ENCODE results near the gene LCE3A. TPM values are rescaled to one million over a fixed set of nuclear protein-coding genes. Genes with fewer than 3 reads are reported as not detected.

Gene LCE3A
- total RNA-seq, 1 donor, result not detected

DNA sequence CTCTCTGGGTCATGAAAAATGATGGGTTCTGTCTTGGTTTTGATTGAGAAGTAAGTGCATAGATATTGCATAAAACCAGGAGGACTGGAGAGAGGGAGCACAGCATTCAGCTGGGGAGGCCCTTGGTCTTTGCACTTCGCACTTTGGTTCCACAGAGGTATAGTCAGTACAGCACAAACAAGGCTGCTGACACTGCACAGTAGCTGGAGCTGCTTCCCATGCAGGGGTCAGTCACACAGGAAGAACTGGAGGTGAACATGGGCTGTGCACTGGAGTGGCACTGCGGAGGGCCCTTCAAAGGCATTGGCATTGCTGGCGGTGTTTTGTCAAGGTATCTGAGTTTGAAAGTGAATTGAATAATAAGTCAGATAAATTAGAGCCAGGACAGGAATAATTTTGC lies 35.7 kb upstream of the LCE3A start:
- no peaks in the 10 kb centered on the region for H3K27me3 ChIP-seq (ENCODE audit: insufficient read depth, low read length)
- no peaks in the 10 kb centered on the region for H3K36me3 ChIP-seq (ENCODE audit: insufficient read depth, low read length)
- no peak overlapping the region for H3K4me2 ChIP-seq (ENCODE audit: insufficient read depth, low read length)
- no peaks in the 10 kb centered on the region for H3K79me2 ChIP-seq (ENCODE audit: insufficient read depth, low read length)
- H3K9me3 ChIP-seq (ENCODE audit: low read depth, low read length), result no peaks in the 10 kb centered on the region
- no peaks in the 10 kb centered on the region for H4K20me1 ChIP-seq (ENCODE audit: insufficient read depth, low read length)
- no peaks in the 10 kb centered on the region for H3K4me1 ChIP-seq (ENCODE audit: insufficient read depth, low read length)
- no peak overlapping the region for H2AFZ ChIP-seq (ENCODE audit: low read length)
- no peak overlapping the region for H3K27ac ChIP-seq (ENCODE audit: low read depth, low read length)
- no peak for DNase-seq (ENCODE audit: insufficient read length, low spot score, missing footprints)
- TF ChIP-seq, protein P1, sequence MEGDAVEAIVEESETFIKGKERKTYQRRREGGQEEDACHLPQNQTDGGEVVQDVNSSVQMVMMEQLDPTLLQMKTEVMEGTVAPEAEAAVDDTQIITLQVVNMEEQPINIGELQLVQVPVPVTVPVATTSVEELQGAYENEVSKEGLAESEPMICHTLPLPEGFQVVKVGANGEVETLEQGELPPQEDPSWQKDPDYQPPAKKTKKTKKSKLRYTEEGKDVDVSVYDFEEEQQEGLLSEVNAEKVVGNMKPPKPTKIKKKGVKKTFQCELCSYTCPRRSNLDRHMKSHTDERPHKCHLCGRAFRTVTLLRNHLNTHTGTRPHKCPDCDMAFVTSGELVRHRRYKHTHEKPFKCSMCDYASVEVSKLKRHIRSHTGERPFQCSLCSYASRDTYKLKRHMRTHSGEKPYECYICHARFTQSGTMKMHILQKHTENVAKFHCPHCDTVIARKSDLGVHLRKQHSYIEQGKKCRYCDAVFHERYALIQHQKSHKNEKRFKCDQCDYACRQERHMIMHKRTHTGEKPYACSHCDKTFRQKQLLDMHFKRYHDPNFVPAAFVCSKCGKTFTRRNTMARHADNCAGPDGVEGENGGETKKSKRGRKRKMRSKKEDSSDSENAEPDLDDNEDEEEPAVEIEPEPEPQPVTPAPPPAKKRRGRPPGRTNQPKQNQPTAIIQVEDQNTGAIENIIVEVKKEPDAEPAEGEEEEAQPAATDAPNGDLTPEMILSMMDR (IDR thresholded peaks at IDR 0.05; ENCODE audit: extremely low read depth, low read depth, low read length), result no peak
- H3K4me3 ChIP-seq (ENCODE audit: insufficient read depth, low read length), result no peak overlapping the region

DNA sequence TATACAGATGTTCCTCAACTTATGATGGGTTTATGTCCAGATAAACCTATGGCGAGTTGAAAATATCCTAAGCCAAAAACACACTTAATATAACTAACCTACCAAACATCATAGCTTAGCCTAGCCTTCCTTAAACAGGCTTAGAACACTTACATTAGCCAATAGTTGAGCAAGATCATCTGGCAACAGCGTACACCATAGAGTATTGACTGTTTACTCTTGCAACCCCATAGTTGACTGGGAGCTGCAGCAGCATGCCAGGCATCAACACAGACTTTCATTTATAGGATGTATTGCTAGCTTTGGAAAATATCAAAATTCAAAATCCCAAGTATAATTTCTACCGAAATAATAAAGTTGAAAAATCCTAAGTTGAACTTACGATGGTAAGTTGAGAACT lies 34.8 kb upstream of the LCE3A start:
- Histone ChIP-seq H4K20me1 (ENCODE audit: insufficient read depth, low read length) (no peaks in the 10 kb centered on the region), H2AFZ (ENCODE audit: low read length) (no peak overlapping the region), H3K4me2 (ENCODE audit: insufficient read depth, low read length) (no peak overlapping the region), H3K9me3 (ENCODE audit: low read depth, low read length) (no peaks in the 10 kb centered on the region), H3K36me3 (ENCODE audit: insufficient read depth, low read length) (no peaks in the 10 kb centered on the region), H3K4me1 (ENCODE audit: insufficient read depth, low read length) (no peaks in the 10 kb centered on the region), H3K4me3 (ENCODE audit: insufficient read depth, low read length) (no peak overlapping the region), H3K79me2 (ENCODE audit: insufficient read depth, low read length) (no peaks in the 10 kb centered on the region), H3K27me3 (ENCODE audit: insufficient read depth, low read length) (no peaks in the 10 kb centered on the region), H3K27ac (ENCODE audit: low read depth, low read length) (no peak overlapping the region)
- no peak for DNase-seq (ENCODE audit: insufficient read length, low spot score, missing footprints)
- TF ChIP-seq, protein P1 (IDR thresholded peaks at IDR 0.05; ENCODE audit: extremely low read depth, low read depth, low read length), result no peak

DNA sequence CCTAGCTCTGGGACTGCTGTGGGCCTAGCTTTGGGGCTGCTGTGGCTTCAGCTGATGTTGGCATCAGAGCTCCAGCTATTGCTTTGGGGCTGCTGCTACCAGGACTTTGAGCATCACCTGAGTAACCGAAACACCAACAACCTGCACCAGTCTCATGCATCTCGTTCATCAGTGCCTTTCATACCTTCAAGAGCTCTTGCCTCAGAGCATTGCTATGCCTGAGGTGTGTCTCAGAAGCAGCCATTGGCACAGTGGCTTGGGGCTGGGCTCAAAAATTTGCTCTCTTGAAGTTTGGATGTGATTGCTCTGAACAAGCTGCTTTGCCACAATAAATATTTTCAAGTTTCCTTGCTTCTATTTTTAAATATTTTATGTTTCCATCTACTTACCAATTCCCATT lies 33.6 kb upstream of the LCE3A start:
- H3K27ac ChIP-seq (ENCODE audit: low read depth, low read length), result no peak overlapping the region
- TF ChIP-seq, protein P1 (IDR thresholded peaks at IDR 0.05; ENCODE audit: extremely low read depth, low read depth, low read length), result no peak
- no peak overlapping the region for H2AFZ ChIP-seq (ENCODE audit: low read length)
- H3K27me3 ChIP-seq (ENCODE audit: insufficient read depth, low read length), result no peaks in the 10 kb centered on the region
- no peak overlapping the region for H3K4me3 ChIP-seq (ENCODE audit: insufficient read depth, low read length)
- H3K4me1 ChIP-seq (ENCODE audit: insufficient read depth, low read length), result no peaks in the 10 kb centered on the region
- no peaks in the 10 kb centered on the region for H3K36me3 ChIP-seq (ENCODE audit: insufficient read depth, low read length)
- H3K4me2 ChIP-seq (ENCODE audit: insufficient read depth, low read length), result no peak overlapping the region
- no peaks in the 10 kb centered on the region for H3K79me2 ChIP-seq (ENCODE audit: insufficient read depth, low read length)
- no peaks in the 10 kb centered on the region for H3K9me3 ChIP-seq (ENCODE audit: low read depth, low read length)
- no peak for DNase-seq (ENCODE audit: insufficient read length, low spot score, missing footprints)
- no peaks in the 10 kb centered on the region for H4K20me1 ChIP-seq (ENCODE audit: insufficient read depth, low read length)

DNA sequence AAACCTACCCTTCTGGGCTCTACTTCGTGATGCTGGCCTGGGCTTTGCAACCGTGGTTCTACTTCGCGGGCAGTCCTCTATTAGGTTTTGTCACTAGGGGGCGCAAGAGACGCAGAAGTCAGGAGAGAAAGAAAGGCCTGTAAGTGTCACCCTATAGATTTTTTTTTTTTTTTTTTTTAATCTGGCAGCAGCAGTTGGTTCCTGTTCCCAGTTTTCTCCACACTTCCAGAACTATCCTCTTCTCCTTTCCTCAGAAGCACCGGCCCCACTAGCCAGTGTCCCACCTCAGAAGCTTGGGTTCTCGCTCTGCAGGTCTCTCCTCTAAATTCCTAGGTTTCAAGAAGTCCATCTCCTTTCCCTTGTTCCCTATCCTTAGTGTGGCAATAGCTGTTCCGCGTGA lies 31.2 kb upstream of the LCE3A start:
- no peaks in the 10 kb centered on the region for H3K79me2 ChIP-seq (ENCODE audit: insufficient read depth, low read length)
- TF ChIP-seq, protein P1 (IDR thresholded peaks at IDR 0.05; ENCODE audit: extremely low read depth, low read depth, low read length), result peak; percentile 80
- no peaks in the 10 kb centered on the region for H3K36me3 ChIP-seq (ENCODE audit: insufficient read depth, low read length)
- H2AFZ ChIP-seq (ENCODE audit: low read length), result no peak overlapping the region
- H3K27me3 ChIP-seq (ENCODE audit: insufficient read depth, low read length), result no peaks in the 10 kb centered on the region
- H3K4me2 ChIP-seq (ENCODE audit: insufficient read depth, low read length), result no peak overlapping the region
- no peaks in the 10 kb centered on the region for H3K4me1 ChIP-seq (ENCODE audit: insufficient read depth, low read length)
- peak; percentile 79 for DNase-seq (ENCODE audit: insufficient read length, low spot score, missing footprints)
- H3K9me3 ChIP-seq (ENCODE audit: low read depth, low read length), result no peaks in the 10 kb centered on the region
- no peaks in the 10 kb centered on the region for H4K20me1 ChIP-seq (ENCODE audit: insufficient read depth, low read length)
- no peak overlapping the region for H3K27ac ChIP-seq (ENCODE audit: low read depth, low read length)
- H3K4me3 ChIP-seq (ENCODE audit: insufficient read depth, low read length), result no peak overlapping the region
